Lower lobe of right lung (tissue), 2 donors: ENCODE measurements around the gene RPUSD1. TPM values are rescaled to one million over a fixed set of nuclear protein-coding genes. Genes with fewer than 3 reads are reported as not detected.
"Not testable (repeated sequence)": the region's sequence is repeated elsewhere in the genome, so short reads cannot be mapped to it uniquely, and the experiment has no call there.

Source experiments
- ATAC-seq, 2 donors: fragments of 200-7000 bp; cut with Tn5 transposase; one replicate each; pipeline ENCODE4 v1.9.1; 2020 to 2022; ENCODE audit warnings: mild to moderate bottlenecking in 2 of 2, moderate library complexity in 2 of 2
- DNase-seq: peaks from one replicate; pipeline ENCODE4 v3.0.0-alpha.2; 2020
- H3K27ac ChIP-seq: fragments of 200-600 bp; one replicate; pipeline ENCODE4 v1.8.0; 2022
- H3K27me3 ChIP-seq: fragments of 200-600 bp; one replicate; pipeline ENCODE4 v1.8.0; 2022; ENCODE audit warnings: low read depth
- H3K36me3 ChIP-seq: fragments of 200-600 bp; one replicate; pipeline ENCODE4 v1.8.0; 2022; ENCODE audit warnings: mild to moderate bottlenecking
- H3K4me1 ChIP-seq: fragments of 200-600 bp; one replicate; pipeline ENCODE4 v1.8.0; 2022
- H3K4me3 ChIP-seq: fragments of 200-600 bp; one replicate; pipeline ENCODE4 v1.8.0; 2022; ENCODE audit warnings: mild to moderate bottlenecking
- H3K9me3 ChIP-seq: fragments of 200-600 bp; one replicate; pipeline ENCODE4 v1.8.0; 2022
- CTCF ChIP-seq: fragments of 200-600 bp; IDR thresholded peaks from one replicate; pipeline ENCODE4 v1.8.0; 2022; ENCODE audit warnings: antibody characterized with exemption, mild to moderate bottlenecking
- intact Hi-C: fragments of 100-400 bp; cut with DNase I; formaldehyde crosslinking; loops from one replicate; pipeline ENCODE4 v1.11.0; 2022
- total RNA-seq: library from RNA; stranded (reverse); fragmentation: NEBNext Ultra II Directional; extraction: Animal tissue kit (Norgen Biotek cat#: 25700); gene quantifications from one replicate; pipeline ENCODE4 v1.2.1, GENCODE V29; 2021
- donor health status: DM: no; HTN: yes; CAD: no; lungs with severe emphysema.

The RPUSD1 gene
- total RNA-seq, 1 donor from 2014 or later, result 16.3 TPM

GRCh38 chr16:821751-822150, 33.6 kb upstream of the RPUSD1 start:
- intact Hi-C loops, result no loop called here
- Histone ChIP-seq H3K27ac (no peak overlapping the region), H3K4me1 (no peaks in the 10 kb centered on the region), H3K27me3 (peaks cover 32% of the 10 kb centered on the region), H3K9me3 (no peaks in the 10 kb centered on the region), H3K4me3 (no peak overlapping the region), H3K36me3 (no peaks in the 10 kb centered on the region)
- TF ChIP-seq CTCF, result no peak
- DNase-seq (no peak), ATAC-seq (no peak)

GRCh38 chr16:820748-821147, 32.6 kb upstream of the RPUSD1 start:
- intact Hi-C loops, result no loop called here
- no peaks in the 10 kb centered on the region for H3K4me1 ChIP-seq

GRCh38 chr16:820044-820408, 31.8 kb upstream of the RPUSD1 start:
- peaks cover 46% of the 10 kb centered on the region for H3K27me3 ChIP-seq
- H3K36me3 ChIP-seq, H3K4me3 ChIP-seq, intact Hi-C loops, H3K9me3 ChIP-seq, DNase-seq, ATAC-seq, H3K27ac ChIP-seq, H3K4me1 ChIP-seq: not testable (repeated sequence)

More at GRCh38 chr16:820748-821147, 32.6 kb upstream of the RPUSD1 start:
- Histone ChIP-seq H3K4me3 (no peak overlapping the region), H3K27ac (no peak overlapping the region), H3K27me3 (peaks cover 39% of the 10 kb centered on the region), H3K9me3 (no peaks in the 10 kb centered on the region), H3K36me3 (no peaks in the 10 kb centered on the region)
- DNase-seq (no peak), ATAC-seq (no peak)
- no peak for TF ChIP-seq CTCF

GRCh38 chr16:819336-820043, 31.3 kb upstream of the RPUSD1 start:
- no peak overlapping the region for H3K27ac ChIP-seq
- no peaks in the 10 kb centered on the region for H3K4me1 ChIP-seq
- no peak for TF ChIP-seq CTCF
- H3K4me3 ChIP-seq, result no peak overlapping the region
- H3K27me3 ChIP-seq, result peaks cover 52% of the 10 kb centered on the region
- ATAC-seq (no peak), DNase-seq (no peak)
- H3K36me3 ChIP-seq, result no peaks in the 10 kb centered on the region
- no peaks in the 10 kb centered on the region for H3K9me3 ChIP-seq
- intact Hi-C loops, result no loop called here

GRCh38 chr16:818592-818991, 30.4 kb upstream of the RPUSD1 start:
- peaks cover 3% of the 10 kb centered on the region for H3K4me1 ChIP-seq
- no peak overlapping the region for H3K27ac ChIP-seq
- DNase-seq (no peak), ATAC-seq (no peak)
- no peaks in the 10 kb centered on the region for H3K36me3 ChIP-seq
- no peak overlapping the region for H3K4me3 ChIP-seq
- no peaks in the 10 kb centered on the region for H3K9me3 ChIP-seq
- intact Hi-C loops, result no loop called here
- peaks cover 58% of the 10 kb centered on the region for H3K27me3 ChIP-seq
- no peak for TF ChIP-seq CTCF

- H3K27ac ChIP-seq, result no peak overlapping the region
- TF ChIP-seq CTCF, result no peak
- H3K4me1 ChIP-seq, result peaks cover 8% of the 10 kb centered on the region
- no peak for DNase-seq
- peaks cover 63% of the 10 kb centered on the region for H3K27me3 ChIP-seq
- intact Hi-C loops, result no loop called here
- no peak for ATAC-seq
- H3K9me3 ChIP-seq, result no peaks in the 10 kb centered on the region
- H3K4me3 ChIP-seq, result no peak overlapping the region
- H3K36me3 ChIP-seq, result no peaks in the 10 kb centered on the region
These were observed 30.0 kb upstream of the RPUSD1 start for GRCh38 chr16:818132-818531.
